BE2C (cell line): ENCODE results near the gene DHDH.

ENCODE experiments used
- DNase-seq: peaks from one replicate; pipeline ENCODE4 v3.0.0-alpha.2; 2020
- H3K27me3 ChIP-seq: fragments of 250-450 bp; sonication (Bioruptor Pico); 2 replicates; pipeline ENCODE4 v1.5.1; 2020; ENCODE audit warnings: mild to moderate bottlenecking
- H3K36me3 ChIP-seq: fragments of 250-450 bp; sonication (Bioruptor Pico); 2 replicates; pipeline ENCODE4 v1.5.1; 2020; ENCODE audit warnings: mild to moderate bottlenecking
- H3K4me1 ChIP-seq: fragments of 250-450 bp; sonication (Bioruptor Pico); 2 replicates; pipeline ENCODE4 v1.5.1; 2020
- H3K4me3 ChIP-seq: 2 replicates; pipeline ENCODE4 v1.5.1; 2011; ENCODE audit warnings: low read depth, low read length
- H3K9me3 ChIP-seq: fragments of 250-450 bp; sonication (Bioruptor Pico); 2 replicates; pipeline ENCODE4 v1.5.1; 2020
- TF ChIP-seq, protein P1 (sequence below): IDR thresholded peaks from 2 replicates; pipeline ENCODE4 v1.5.1; 2012; ENCODE audit warnings: mild to moderate bottlenecking, low read depth, low read length

The DHDH gene

GRCh38 chr19:48928164-48929025 lies 5.1 kb upstream of the DHDH start:
- Histone ChIP-seq H3K4me1 (no peaks in the 10 kb centered on the region), H3K27me3 (peaks cover 7% of the 10 kb centered on the region; the same call in 1 of the 2 replicates), H3K36me3 (no peaks in the 10 kb centered on the region), H3K4me3 (no peak overlapping the region), H3K9me3 (no peaks in the 10 kb centered on the region)
- TF ChIP-seq, protein P1, sequence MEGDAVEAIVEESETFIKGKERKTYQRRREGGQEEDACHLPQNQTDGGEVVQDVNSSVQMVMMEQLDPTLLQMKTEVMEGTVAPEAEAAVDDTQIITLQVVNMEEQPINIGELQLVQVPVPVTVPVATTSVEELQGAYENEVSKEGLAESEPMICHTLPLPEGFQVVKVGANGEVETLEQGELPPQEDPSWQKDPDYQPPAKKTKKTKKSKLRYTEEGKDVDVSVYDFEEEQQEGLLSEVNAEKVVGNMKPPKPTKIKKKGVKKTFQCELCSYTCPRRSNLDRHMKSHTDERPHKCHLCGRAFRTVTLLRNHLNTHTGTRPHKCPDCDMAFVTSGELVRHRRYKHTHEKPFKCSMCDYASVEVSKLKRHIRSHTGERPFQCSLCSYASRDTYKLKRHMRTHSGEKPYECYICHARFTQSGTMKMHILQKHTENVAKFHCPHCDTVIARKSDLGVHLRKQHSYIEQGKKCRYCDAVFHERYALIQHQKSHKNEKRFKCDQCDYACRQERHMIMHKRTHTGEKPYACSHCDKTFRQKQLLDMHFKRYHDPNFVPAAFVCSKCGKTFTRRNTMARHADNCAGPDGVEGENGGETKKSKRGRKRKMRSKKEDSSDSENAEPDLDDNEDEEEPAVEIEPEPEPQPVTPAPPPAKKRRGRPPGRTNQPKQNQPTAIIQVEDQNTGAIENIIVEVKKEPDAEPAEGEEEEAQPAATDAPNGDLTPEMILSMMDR: no peak
- no peak for DNase-seq

GRCh38 chr19:48934837-48935236 lies 1.3 kb downstream of the DHDH start:
- TF ChIP-seq, protein P1: no peak
- Histone ChIP-seq H3K9me3 (no peaks in the 10 kb centered on the region), H3K36me3 (no peaks in the 10 kb centered on the region), H3K27me3 (peaks cover 7% of the 10 kb centered on the region; the same call in 1 of the 2 replicates), H3K4me3 (no peak overlapping the region), H3K4me1 (no peaks in the 10 kb centered on the region)
- DNase-seq: no peak

- Histone ChIP-seq H3K36me3 (no peaks in the 10 kb centered on the region), H3K27me3 (peaks cover 7% of the 10 kb centered on the region; the same call in 1 of the 2 replicates), H3K4me3 (no peak overlapping the region), H3K9me3 (no peaks in the 10 kb centered on the region), H3K4me1 (no peaks in the 10 kb centered on the region)
- TF ChIP-seq, protein P1: no peak
- no peak for DNase-seq
These were observed 2.4 kb downstream of the DHDH start for GRCh38 chr19:48935864-48936263.

- peaks cover under 1% of the 10 kb centered on the region; the same call in 1 of the 2 replicates for H3K27me3 ChIP-seq
- TF ChIP-seq, protein P1: no peak
- DNase-seq: no peak
- no peaks in the 10 kb centered on the region for H3K4me1 ChIP-seq
- H3K4me3 ChIP-seq: no peak overlapping the region
- no peaks in the 10 kb centered on the region for H3K36me3 ChIP-seq
- H3K9me3 ChIP-seq: no peaks in the 10 kb centered on the region
These were observed 4.8 kb downstream of the DHDH start for GRCh38 chr19:48938256-48938655.

- H3K36me3 ChIP-seq: no peaks in the 10 kb centered on the region
- no peaks in the 10 kb centered on the region for H3K9me3 ChIP-seq
- H3K4me1 ChIP-seq: no peaks in the 10 kb centered on the region
- no peak overlapping the region for H3K4me3 ChIP-seq
- H3K27me3 ChIP-seq: no peaks in the 10 kb centered on the region
- no peak for DNase-seq
- TF ChIP-seq, protein P1: no peak
These were observed 7.4 kb downstream of the DHDH start for GRCh38 chr19:48940902-48941301.

DNA sequence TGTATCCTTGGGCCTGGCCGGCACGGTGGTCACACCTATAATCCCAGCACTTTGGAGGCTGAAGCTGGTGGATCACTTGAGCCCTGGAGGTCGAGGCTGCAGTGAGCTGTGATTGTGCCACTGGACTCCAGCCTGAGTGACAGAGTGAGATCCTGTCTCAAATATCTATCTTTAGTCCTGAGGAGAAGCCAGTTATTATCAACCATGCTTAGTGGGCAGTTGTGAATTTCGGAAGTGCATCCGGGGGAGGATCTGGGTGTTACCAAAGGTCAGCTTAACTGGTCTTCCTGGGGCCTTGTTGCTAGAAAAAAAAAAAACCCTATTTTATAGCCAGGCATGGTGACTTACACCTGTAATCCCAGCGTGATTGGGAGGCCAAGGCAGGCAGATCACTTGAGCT lies 9.6 kb downstream of the DHDH start:
- DNase-seq: no peak
- no peaks in the 10 kb centered on the region for H3K36me3 ChIP-seq
- no peak overlapping the region for H3K4me3 ChIP-seq
- H3K4me1 ChIP-seq: no peaks in the 10 kb centered on the region
- H3K27me3 ChIP-seq: no peaks in the 10 kb centered on the region
- no peaks in the 10 kb centered on the region for H3K9me3 ChIP-seq
- TF ChIP-seq, protein P1: no peak
